Stimulated activated CD8-positive, alpha-beta memory T cell treated with anti-CD3 and anti-CD28 coated beads, Interleukin-2, amount 100 ng/mL, for 48 hours (primary cell): ENCODE results near the gene IQCE.
"Not testable (repeated sequence)": the region's sequence is repeated elsewhere in the genome, so short reads cannot be mapped to it uniquely, and the experiment has no call there.

Source experiments
- DNase-seq, 2 donors: peaks; one replicate each; pipeline ENCODE4 v3.0.0-alpha.2; 2020; ENCODE audit warnings: low read depth in 2 of 2

IQCE gene

DNA sequence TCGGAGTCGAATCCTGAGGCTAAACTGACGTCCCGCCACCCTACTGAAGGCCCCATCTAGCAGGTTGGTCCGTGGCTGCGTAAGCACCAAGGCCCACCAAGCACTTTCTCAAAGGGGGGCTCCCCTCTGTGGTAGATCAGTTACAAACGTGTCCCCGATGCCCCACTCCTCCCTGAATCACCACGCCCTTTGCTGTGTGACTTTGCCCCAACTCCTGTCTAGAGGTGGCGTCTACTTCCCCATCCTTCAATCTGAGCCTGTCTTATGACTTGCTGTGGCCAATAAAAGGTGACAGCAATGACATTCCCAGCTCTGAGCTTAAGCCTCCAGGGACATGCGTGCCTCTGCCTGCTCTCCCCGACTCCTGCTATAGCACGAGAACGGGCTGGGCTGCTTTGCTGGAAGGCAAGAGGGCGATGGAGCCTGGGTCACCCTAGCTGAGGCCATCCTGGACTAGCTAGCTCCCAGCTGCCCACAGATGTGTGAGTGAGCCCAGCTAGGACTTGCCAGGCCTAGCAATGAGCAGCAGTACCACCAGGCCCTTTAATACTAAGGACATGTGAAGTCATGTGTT, 26.5 kb upstream of the IQCE start:
- not testable (repeated sequence) for DNase-seq

DNA sequence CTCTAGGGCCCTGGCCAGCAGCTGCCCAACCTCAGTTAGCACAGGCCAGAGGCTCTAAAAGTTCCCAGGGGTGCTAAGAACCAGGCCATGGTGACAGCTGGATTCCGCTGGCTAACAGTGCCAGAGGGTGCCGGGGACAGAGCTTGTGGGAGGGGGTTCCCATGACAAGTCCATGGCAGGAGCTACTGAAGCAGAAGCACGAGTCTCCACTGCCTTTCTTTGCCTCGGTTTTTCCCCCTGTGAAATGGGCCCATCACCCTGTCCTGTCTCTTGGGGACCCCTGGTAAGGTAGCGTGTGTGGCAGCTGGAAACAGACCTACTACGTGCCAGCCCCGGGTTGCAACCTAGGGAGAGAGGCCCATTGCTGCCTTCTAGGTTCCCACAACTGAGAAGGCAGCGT, 26.0 kb upstream of the IQCE start:
- not testable (repeated sequence) for DNase-seq

DNA sequence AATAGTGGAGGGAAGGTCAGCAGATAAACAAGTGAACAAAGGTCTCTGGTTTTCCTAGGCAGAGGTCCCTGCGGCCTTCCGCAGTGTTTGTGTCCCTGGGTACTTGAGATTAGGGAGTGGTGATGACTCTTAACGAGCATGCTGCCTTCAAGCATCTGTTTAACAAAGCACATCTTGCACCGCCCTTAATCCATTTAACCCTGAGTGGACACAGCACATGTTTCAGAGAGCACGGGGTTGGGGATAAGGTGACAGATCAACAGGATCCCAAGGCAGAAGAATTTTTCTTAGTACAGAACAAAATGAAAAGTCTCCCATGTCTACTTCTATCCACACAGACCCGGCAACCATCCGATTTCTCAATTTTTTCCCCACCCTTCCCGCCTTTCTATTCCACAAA, 25.2 kb upstream of the IQCE start:
- DNase-seq = not testable (repeated sequence)

DNA sequence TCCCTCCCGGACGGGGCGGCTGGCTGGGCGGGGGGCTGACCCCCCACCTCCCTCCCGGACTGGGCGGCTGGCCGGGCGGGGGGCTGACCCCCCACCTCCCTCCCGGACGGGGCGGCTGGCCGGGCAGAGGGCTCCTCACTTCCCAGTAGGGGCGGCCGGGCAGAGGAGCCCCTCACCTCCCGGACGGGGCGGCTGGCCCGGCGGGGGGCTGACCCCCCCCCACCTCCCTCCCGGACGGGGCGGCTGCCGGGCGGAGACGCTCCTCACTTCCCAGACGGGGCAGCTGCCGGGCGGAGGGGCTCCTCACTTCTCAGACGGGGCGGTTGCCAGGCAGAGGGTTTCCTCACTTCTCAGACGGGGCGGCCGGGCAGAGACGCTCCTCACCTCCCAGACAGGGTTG, 24.6 kb upstream of the IQCE start:
- DNase-seq = not testable (repeated sequence)

DNA sequence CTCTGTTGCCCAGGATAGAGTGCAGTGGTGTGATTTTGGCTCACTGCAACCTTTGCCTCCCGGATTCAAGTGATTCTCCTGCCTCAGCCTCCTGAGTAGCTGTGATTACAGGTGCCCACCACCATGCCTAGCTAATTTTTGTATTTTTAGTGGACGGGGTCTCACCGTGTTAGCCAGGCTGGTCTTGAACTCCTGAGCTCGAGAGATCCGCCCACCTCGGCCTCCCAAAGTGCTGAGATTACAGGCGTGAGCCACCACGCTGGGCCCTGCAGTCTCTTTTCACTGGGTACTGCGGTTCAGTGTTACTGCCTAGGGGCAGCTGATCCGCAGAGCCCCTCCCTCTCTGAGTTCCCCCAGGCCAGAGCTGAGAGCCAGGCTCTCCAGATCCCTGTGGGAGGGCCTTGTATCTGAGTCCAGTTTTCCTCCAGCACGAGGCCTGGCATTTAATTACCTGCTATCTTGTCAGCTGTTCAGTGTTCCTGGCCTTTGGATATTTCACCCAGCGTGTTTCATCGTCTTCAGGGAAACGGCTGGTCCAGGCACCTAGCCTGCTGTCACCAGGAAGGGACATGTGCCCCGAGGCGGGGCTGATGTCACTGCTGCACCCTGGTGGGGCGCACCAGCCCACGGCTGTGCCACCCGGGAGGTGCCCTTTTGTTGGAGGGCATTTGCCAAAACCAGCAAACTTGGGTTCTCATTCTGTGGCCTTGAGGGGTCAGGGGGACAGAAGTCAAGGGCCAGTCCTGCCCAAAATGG, 22.7 kb upstream of the IQCE start:
- not testable (repeated sequence) for DNase-seq

DNA sequence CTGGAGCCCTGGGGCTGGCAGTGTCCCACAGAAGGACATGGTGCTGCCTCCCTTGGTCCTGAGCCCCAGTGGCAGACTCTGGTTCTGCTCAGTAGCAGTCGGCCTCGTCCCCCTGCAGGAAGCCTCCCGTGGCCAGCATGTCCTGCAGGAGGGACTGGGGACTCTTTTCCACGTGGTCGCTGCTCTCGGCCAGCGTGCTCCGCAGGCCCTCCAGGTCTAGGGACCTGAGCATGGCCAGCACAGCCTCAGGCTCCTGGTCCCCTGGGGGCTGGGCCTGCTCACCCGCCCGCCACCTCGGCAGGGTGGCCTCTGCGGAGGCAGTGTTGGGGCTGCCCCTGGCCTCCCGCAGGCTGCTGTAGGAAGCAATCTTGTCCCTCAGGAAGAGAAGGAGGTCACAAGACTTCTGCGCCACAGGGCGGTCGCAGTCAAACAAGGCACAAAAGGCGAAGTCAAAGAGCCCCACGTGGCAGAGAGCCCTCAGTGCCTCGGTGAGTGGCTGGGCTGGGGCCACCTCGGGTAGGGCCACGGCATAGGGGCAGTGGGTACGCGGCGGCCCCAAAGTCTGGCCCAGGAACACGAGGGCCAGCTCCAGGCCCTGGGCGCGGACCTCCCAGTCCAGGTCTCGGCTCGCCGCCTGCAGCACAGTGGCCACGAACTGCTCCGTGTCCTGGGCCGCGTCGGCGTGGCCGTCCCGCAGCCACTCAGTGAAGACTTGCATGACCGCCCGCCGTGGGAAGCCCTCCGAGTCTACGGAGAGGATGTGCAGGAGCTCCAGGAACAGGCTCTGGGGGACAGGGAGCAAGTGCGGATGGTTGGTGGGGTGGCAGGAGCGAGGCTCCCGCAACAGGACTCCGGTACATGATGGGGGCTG, 20.6 kb upstream of the IQCE start:
- no peak for DNase-seq

DNA sequence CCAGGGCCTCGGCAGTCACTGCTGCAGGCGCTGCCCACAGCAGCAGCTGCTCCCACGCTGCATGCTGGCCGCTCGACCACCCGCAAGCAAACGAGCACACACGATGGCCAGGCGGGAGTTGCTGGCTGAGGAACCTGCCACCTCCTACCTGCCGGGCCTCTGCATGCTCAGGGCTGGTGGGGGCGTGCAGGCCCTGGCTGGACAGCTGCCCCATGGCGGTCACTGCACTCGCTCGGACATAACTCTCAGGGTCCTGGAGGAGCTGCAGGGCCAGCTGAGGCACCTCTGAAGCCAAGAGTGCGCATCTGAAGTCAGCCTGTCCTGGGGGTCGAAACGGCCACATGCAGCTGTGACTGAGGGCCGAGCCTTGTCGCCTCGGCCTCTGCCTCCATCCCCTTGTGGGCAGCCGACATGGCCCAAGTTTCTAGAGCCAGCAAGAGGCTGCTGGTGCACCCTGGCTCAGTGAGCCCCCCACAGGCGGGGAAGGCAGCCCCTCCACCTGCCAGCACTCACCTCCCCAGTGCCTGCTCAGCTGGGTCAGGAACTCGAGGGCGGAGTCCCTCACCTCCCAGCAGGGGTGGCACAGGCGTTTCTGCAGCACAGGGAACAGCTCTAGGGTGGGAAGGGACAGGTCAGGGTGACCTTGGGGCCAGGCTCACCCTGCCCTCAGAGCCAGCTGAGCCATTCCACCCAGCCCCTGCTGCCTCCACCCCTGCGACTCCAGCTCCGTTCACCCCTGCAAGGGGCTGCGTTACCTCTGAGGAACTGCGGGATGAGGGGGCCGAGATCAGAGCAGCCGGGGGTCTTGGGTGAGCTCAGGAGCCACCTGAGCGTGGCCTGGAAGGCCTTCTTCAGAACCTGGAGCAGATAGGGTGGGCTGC, 19.5 kb upstream of the IQCE start:
- DNase-seq = no peak

DNA sequence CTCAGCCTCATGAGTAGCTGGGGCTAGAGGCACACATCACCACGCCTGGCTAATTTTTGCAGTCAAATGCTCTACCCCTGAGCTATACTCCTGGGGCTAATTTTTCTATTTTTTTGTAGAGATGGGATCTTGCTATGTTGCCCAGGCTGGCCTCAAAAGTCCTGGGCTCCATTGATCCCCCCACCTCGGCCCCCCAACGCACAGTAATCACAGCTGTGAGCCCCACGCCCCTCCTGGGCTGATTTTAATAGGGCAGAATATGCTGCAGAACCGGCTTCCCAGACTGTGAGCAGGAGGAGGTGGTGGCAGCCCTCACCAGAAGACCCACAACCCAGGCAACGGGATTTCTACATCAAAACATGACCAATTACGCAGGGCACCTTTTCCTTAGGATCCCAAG, 18.6 kb upstream of the IQCE start:
- no peak for DNase-seq

DNA sequence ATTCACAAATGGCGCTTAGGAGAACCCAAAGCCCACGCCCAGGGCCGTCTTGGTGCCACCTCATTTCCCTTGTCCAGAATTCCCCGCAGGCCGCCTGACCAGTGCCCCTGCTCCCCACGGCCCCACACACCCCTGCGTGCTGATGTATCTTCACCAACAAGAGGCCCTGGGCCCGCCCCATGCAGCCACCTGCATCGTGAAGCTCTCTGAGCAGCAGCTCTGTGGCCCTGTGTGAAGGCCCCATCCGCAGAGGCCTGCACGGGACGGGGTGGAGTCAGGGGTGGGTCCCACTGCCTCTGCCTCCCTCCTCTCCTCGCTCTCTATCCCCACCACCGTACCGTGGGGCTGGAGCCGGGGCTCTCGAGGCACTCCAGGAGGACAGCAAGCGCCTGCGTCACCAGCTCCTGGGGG, 18.1 kb upstream of the IQCE start:
- no peak for DNase-seq

DNA sequence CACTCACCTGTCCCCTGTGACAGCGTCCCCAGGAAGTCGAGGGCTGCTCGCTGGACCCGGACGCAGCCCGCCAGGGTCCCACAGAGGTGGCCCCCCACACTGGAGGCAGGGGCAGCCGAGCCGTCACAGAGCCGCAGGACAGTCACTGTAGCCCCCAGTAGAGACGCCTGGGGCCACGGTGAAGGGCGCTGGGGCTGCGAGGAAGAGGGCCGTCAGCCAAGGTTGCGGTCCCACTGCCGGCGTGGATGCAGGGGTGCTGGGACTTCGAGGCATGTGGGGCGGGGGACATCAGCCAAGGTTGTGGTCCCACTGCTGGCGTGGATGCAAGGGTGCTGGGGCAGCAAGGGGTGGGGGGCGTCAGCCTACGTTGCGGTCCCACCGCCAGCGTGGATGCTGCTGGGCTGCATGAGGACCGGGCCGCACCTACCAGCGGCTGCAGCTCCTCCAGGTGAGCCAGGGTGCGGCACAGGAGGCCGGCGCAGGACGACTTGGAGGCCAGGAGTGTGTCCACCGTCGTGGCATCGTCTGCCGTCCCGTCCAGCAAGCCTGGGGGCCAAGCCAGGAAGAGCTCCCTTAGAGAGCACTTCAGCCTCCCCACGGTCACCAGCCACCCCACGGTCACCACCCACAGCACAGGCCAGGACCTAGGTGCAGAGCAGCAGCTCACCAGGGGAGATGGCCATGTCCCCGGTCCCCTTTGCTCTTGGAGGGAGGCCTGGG, 17.3 kb upstream of the IQCE start:
- DNase-seq = no peak

DNA sequence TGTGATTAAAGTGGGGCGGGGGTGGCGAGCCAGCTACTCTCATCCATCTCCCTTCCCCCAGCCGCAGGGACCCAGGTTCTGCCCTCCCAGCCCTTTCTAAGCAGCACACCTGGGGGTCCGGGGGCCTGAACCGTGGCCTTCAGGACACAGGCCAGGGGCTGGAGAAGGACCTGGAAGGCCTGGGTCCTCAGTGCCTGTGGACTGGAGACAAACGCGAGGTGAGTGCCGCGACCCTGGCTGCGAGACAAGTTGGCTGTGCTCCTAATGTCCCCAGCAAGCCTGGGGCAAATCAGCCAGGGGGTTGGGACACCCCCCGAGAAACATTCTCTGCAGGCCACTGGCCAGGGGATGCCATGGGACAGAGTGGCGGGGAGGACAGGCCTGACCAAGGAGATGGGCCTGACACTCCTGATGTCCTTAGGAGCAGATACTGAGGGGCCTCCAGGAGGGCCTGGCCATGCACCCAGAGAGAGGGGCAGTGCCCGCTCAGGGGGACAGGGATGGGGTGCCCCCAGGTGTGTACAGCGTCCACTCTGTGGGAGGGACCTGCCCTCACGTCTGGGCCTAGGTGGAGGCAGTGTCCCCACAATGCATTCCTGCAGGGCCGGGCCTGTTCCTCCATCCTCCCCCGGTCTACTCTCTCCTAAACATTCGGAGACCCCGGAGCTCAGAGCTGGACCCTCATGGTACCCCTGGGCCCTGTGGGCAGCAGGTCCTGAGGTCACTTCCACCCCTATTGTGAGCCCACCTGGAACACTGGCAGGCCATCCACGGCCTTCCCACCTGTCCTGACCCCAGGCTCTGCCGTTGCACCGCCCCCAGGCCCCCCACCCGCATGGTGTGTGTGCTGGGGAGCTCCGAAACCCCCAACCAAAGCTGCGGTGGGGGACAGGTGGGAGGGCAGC, 16.5 kb upstream of the IQCE start:
- no peak for DNase-seq

DNA sequence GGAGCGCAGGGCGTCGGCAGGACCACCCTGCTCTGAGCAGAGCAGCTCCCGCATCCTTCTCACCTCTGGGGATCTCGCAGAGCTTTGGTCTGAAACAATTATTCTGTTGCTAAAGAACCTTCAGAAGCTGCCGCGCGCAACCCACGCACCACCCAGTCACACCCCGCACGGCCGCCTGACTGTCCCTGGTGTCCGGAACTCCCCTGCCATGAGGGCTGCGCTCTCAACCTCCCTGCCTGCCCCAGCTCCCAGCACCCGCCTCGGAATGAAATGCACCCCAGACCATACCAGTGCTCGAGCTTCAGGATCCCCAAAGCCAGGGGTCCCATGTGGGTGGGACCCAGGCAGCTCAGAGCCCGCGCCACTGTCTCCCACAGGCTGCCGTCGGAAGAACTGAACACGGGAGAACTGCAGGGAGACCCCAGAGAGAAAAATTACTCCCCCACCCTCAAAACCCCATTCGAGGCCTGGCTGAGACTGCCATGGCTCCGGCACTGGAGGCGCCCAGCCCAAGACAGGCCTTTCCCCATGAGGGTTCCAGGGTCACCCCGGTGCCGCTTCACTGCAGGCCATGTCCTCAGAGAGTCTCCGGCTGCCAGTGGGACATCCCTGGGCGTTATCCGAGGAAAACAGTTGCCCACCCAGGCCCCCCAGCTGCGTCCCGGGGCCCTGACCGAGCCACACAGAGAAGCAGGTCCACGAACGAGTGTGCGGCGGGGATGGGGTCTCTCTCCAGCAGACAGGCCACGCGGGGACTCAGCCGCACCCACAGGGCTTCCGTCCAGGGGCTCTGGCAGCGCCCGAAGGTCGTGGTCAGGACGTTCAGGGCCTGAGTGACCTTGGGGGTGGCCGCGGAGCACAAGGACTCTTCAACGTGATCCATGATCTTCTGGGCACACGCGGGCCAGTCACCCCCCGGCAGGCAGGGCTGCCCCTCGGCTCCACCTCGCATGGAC, 15.6 kb upstream of the IQCE start:
- DNase-seq = no peak

DNA sequence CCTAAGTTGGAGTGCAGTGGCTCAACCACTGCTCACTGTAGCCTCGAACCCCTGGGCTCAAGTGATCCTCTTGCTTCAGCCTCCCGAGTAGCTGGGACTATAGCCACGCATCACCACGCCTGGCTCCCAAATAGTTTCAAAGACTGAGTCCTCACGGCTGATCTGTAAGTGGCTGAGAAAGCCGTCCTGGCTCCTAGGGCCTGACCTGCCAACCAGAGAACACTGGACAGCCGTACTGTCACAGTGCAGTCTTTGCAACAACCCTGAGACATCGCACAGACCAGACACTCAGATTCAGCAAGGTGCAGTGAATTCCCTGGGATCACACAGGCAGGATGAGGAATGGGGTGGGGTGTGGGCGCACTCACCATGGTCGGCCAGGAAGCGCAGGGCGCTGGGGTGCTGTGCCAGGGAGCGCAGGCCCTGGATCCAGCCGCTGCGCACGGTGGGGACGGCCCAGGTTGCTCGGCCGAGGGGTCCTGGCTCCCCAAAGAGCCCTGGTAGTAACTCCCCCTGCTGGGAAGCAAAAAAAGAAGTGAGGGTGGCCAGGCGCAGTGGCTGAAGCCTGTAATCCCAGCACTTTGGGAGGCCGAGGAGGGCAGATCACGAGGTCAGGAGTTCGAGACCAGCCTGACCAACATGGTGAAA, 14.1 kb upstream of the IQCE start:
- DNase-seq = no peak

DNA sequence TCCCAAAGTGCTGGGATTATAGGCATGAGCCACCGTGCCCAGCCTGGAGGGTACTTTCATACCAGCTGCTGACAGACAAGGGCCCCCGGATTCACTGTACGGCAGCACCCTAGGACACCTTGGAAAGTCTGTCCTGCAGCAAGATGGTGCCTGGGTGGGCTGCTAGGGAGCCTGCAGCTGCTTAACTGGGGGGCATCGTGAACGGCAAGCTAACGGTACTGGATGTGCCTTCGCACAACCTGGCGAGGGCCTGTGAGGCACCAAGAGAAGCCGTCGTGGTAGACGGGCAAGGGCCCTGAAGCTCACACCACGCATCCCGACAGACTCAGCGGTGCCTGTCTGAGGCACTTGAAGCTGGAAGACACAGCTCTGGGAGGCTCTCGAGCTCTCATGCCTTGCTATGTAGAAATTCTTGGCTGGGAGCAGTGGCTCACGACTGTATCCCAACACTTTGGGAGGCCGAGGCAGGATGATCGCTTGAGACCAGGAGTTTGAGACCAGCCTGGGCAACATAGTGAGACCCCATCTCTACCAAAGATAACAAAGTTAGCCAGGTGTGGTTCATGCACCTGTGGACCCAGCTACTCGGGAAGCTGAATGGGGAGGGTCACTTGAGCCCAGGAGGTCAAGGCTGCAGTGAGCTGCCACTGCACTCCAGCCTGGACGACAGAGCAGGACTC, 12.9 kb upstream of the IQCE start:
- DNase-seq = no peak

DNA sequence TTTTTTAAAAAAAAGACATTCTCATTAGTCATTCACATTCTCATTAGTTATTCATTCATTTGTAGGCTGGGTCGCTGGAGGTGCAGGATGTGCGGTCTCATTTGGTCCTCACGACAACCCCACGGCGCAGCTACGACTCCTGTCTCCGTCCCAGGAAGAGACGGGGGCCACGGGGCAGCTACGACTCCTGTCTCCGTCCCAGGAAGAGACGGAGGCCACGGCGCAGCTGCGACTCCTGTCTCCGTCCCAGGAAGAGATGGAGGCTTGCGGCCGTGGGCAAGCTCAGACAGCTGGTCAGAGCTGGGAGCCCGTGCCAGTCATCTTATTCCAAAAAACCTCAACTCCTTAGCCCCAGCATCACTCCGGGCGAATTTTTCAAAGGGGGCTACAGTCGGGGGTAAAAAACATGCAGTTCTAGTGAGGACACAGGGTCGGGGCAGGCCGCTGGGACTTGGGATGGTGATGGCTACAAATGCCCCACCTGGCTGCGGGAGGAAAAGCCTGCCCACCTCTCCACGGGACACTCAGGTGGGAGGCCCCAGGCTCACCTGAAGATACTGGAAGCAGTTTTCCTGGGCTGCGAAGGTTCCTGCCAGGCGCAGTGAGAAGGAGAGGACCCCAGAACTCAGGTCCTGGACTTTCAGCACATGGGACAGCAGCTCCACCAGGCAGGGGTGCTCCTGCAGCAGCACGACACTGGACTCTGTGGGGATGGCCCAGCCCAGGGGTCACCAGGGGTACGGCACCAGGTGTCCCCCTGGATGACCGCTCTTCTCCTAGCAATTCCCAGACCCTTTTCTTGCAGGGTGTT, 11.8 kb upstream of the IQCE start:
- DNase-seq = no peak

DNA sequence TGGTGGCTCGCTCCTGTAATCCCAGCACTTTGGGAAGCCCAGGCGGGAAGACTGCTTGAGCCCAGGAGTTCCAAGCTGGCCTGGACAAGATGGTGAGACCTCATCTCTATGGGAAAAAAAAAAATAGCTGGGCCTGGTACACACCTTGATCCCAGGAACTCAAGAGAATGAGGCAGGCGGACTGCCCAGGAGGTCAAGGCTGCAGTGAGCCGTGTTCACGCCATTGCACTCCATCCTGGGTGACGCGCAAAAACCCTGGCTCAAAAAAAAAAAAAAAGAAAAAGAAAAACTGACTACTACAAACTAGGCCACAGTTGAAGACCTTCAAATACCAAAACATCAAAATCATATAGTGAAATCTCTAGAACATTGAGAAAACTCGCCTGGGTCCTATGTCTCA, 7.4 kb upstream of the IQCE start:
- DNase-seq = no peak

DNA sequence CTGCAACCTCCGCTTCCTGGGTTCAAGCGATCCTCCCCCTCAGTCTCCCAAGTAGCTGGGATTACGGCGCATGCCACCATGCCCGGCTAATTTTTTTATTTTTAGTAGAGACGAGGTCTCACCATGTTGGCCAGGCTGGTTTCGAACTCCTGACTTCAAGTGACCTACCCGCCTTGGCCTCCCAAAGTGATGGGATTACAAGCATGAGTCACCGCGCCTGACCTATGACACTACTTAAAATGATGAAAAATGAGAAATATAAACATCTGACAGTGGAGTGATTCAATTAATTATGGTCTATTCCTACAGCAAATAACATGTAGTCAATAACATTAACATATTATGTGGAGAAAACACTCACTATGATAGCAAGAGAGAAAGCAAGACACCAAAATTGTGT, 5.7 kb upstream of the IQCE start:
- DNase-seq = no peak
